ENCODE measurements around the gene EPHA7. TPM values are rescaled to one million over a fixed set of nuclear protein-coding genes. Genes with fewer than 3 reads are reported as not detected.

EPHA7 gene
- total and polyA plus RNA-seq, 2 donors from 2014 or later = 2.6 to 27.0 TPM

DNA sequence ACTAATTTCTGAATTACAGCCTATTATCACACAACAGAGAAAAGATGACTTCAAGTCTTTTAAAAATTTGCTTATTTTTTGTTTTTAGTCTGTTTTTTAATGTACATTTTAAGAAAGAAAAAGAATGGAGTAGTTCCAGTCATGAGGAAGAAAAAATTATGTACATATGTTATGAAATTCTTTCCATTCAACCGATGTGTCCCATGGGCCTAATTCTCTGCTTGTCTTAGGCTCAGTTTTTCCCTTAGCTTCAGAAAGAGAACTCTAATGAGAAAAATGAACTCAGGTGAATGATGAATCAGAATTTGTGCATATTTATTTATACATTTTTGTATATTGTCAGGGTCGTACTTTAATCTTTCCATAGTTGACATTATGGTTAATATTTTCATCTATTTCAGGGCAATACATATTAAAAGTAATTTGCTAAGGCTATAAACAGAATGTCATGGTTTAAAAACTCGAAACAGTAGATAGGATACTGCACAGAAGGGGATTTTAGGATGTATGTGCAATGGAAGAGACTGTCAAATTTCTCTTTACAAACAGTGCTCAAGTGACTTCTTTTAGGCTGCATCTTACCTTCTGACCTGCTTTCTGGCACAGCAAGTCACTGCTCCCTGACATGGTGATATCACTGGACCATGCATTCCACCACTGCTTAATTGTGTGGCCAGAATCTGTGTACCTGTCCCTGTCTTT is 153.1 kb downstream of the EPHA7 start:
- no peak for FAIRE-seq

GRCh38 chr6:93260881-93261280 is 158.5 kb downstream of the EPHA7 start:
- Histone ChIP-seq H3K4me3 (ENCODE audit: low read length in 3 of 3) (no peak overlapping the region), H3K27me3 (ENCODE audit: control insufficient read depth, insufficient read depth, low read length) (no peaks in the 10 kb centered on the region), H3K9me3 (ENCODE audit: control insufficient read depth in 2 of 3, insufficient read depth in 1 of 3, low read length in 3 of 3) (no peaks in the 10 kb centered on the region), H3K27ac (ENCODE audit: low read depth in 2 of 2, low read length in 2 of 2) (no peak overlapping the region), H3K4me1 (ENCODE audit: control insufficient read depth in 2 of 3, insufficient read depth in 2 of 3, low read depth in 1 of 3, low read length in 3 of 3) (no peaks in the 10 kb centered on the region), H3K36me3 (ENCODE audit: control insufficient read depth in 2 of 3, insufficient read depth in 3 of 3, low read length in 3 of 3) (no peaks in the 10 kb centered on the region), H3K9ac (ENCODE audit: low read length in 3 of 3) (no peak overlapping the region)
- TF ChIP-seq, protein P1, sequence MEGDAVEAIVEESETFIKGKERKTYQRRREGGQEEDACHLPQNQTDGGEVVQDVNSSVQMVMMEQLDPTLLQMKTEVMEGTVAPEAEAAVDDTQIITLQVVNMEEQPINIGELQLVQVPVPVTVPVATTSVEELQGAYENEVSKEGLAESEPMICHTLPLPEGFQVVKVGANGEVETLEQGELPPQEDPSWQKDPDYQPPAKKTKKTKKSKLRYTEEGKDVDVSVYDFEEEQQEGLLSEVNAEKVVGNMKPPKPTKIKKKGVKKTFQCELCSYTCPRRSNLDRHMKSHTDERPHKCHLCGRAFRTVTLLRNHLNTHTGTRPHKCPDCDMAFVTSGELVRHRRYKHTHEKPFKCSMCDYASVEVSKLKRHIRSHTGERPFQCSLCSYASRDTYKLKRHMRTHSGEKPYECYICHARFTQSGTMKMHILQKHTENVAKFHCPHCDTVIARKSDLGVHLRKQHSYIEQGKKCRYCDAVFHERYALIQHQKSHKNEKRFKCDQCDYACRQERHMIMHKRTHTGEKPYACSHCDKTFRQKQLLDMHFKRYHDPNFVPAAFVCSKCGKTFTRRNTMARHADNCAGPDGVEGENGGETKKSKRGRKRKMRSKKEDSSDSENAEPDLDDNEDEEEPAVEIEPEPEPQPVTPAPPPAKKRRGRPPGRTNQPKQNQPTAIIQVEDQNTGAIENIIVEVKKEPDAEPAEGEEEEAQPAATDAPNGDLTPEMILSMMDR (IDR thresholded peaks at IDR 0.05; ENCODE audit: borderline replicate concordance, extremely low read depth, insufficient read depth) = no peak
- no peak for FAIRE-seq
- DNase-seq = no peak
- intact Hi-C loops (cut with DNase I) = no loop called here

More for the DNA sequence above, 153.1 kb downstream of the EPHA7 start:
- H3K4me3 ChIP-seq (ENCODE audit: low read length in 3 of 3) = no peak overlapping the region
- no peaks in the 10 kb centered on the region for H3K9me3 ChIP-seq (ENCODE audit: control insufficient read depth in 2 of 3, insufficient read depth in 1 of 3, low read length in 3 of 3)
- H3K9ac ChIP-seq (ENCODE audit: low read length in 3 of 3) = no peak overlapping the region
- no peak for DNase-seq
- H3K27me3 ChIP-seq (ENCODE audit: control insufficient read depth, insufficient read depth, low read length) = no peaks in the 10 kb centered on the region
- no peaks in the 10 kb centered on the region for H3K36me3 ChIP-seq (ENCODE audit: control insufficient read depth in 2 of 3, insufficient read depth in 3 of 3, low read length in 3 of 3)
- H3K4me1 ChIP-seq (ENCODE audit: control insufficient read depth in 2 of 3, insufficient read depth in 2 of 3, low read depth in 1 of 3, low read length in 3 of 3) = no peaks in the 10 kb centered on the region
- TF ChIP-seq, protein P1 (IDR thresholded peaks at IDR 0.05; ENCODE audit: borderline replicate concordance, extremely low read depth, insufficient read depth) = no peak
- intact Hi-C loops (cut with DNase I) = no loop called here
- H3K27ac ChIP-seq (ENCODE audit: low read depth in 2 of 2, low read length in 2 of 2) = no peak overlapping the region

DNA sequence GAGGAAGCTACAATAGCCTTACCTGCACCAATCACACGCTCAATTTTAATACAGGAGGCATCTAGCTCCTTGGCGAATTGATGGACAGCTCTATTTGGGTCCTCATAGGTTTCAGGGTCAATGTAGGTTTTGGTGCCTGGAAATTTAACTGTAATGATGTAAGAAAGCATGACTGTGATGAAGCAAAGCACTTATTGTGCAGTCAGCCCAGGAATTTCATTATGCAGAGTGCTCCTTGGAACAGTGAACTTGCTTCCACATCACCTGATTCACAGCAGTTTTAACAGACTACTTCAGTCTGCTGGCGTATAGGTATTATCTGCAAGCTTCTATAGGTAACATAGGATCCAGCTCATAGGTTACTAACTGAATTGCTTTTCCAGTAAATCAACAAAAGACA is 160.0 kb downstream of the EPHA7 start:
- Histone ChIP-seq H3K36me3 (ENCODE audit: control insufficient read depth in 2 of 3, insufficient read depth in 3 of 3, low read length in 3 of 3) (no peaks in the 10 kb centered on the region), H3K27me3 (ENCODE audit: control insufficient read depth, insufficient read depth, low read length) (no peaks in the 10 kb centered on the region), H3K27ac (ENCODE audit: low read depth in 2 of 2, low read length in 2 of 2) (no peak overlapping the region), H3K4me1 (ENCODE audit: control insufficient read depth in 2 of 3, insufficient read depth in 2 of 3, low read depth in 1 of 3, low read length in 3 of 3) (no peaks in the 10 kb centered on the region), H3K9me3 (ENCODE audit: control insufficient read depth in 2 of 3, insufficient read depth in 1 of 3, low read length in 3 of 3) (no peaks in the 10 kb centered on the region), H3K9ac (ENCODE audit: low read length in 3 of 3) (no peak overlapping the region), H3K4me3 (ENCODE audit: low read length in 3 of 3) (no peak overlapping the region)
- no peak for DNase-seq
- FAIRE-seq = no peak
- intact Hi-C loops (cut with DNase I) = no loop called here
- TF ChIP-seq, protein P1 (IDR thresholded peaks at IDR 0.05; ENCODE audit: borderline replicate concordance, extremely low read depth, insufficient read depth) = no peak

- Histone ChIP-seq H3K27me3 (ENCODE audit: control insufficient read depth, insufficient read depth, low read length) (no peaks in the 10 kb centered on the region), H3K9me3 (ENCODE audit: control insufficient read depth in 2 of 3, insufficient read depth in 1 of 3, low read length in 3 of 3) (no peaks in the 10 kb centered on the region), H3K36me3 (ENCODE audit: control insufficient read depth in 2 of 3, insufficient read depth in 3 of 3, low read length in 3 of 3) (no peaks in the 10 kb centered on the region), H3K9ac (ENCODE audit: low read length in 3 of 3) (no peak overlapping the region), H3K27ac (ENCODE audit: low read depth in 2 of 2, low read length in 2 of 2) (no peak overlapping the region), H3K4me3 (ENCODE audit: low read length in 3 of 3) (no peak overlapping the region), H3K4me1 (ENCODE audit: control insufficient read depth in 2 of 3, insufficient read depth in 2 of 3, low read depth in 1 of 3, low read length in 3 of 3) (no peaks in the 10 kb centered on the region)
- FAIRE-seq = peak; percentile 86
- TF ChIP-seq, protein P1 (IDR thresholded peaks at IDR 0.05; ENCODE audit: borderline replicate concordance, extremely low read depth, insufficient read depth) = no peak
- DNase-seq = no peak
- intact Hi-C loops (cut with DNase I) = no loop called here
These were observed 166.4 kb downstream of the EPHA7 start for GRCh38 chr6:93252930-93253329.
